RWPE2 (cell line): ENCODE data around the gene STX5.
"Not testable (repeated sequence)": the region's sequence is repeated elsewhere in the genome, so short reads cannot be mapped to it uniquely, and the experiment has no call there.

ENCODE experiments used
- ATAC-seq: fragments of 200-7000 bp; cut with Tn5 transposase; 3 replicates; pipeline ENCODE4 v1.9.1; 2021; ENCODE audit warnings: low read depth
- DNase-seq: peaks from one replicate; pipeline ENCODE4 v3.0.0-alpha.2; 2020; ENCODE audit warnings: low spot score
- H3K27ac ChIP-seq: fragments of 450-650 bp; 2 replicates; pipeline ENCODE4 v1.5.1; 2017; ENCODE audit warnings: mild to moderate bottlenecking; ENCODE audit not compliant: poor library complexity, severe bottlenecking
- H3K27me3 ChIP-seq: fragments of 250-450 bp; sonication (Bioruptor Pico); 2 replicates; pipeline ENCODE4 v1.5.1; 2021; ENCODE audit warnings: mild to moderate bottlenecking, moderate library complexity; ENCODE audit not compliant: insufficient read depth, poor library complexity, severe bottlenecking
- H3K36me3 ChIP-seq: fragments of 250-450 bp; sonication (Bioruptor Pico); 2 replicates; pipeline ENCODE4 v1.5.1; 2020; ENCODE audit warnings: low read depth, mild to moderate bottlenecking, moderate library complexity
- H3K4me1 ChIP-seq: fragments of 250-450 bp; sonication (Bioruptor Pico); 2 replicates; pipeline ENCODE4 v1.5.1; 2021; ENCODE audit warnings: mild to moderate bottlenecking, moderate library complexity; ENCODE audit not compliant: insufficient read depth, poor library complexity, severe bottlenecking
- H3K4me3 ChIP-seq: fragments of 250-450 bp; sonication (Bioruptor Pico); 2 replicates; pipeline ENCODE4 v1.5.1; 2021; ENCODE audit warnings: mild to moderate bottlenecking, moderate library complexity; ENCODE audit not compliant: severe bottlenecking
- H3K9me3 ChIP-seq: fragments of 250-450 bp; sonication (Bioruptor Pico); 2 replicates; pipeline ENCODE4 v1.5.1; 2021; ENCODE audit warnings: mild to moderate bottlenecking, moderate library complexity; ENCODE audit not compliant: severe bottlenecking
- TF ChIP-seq, protein P1 (sequence below): fragments of 450-650 bp; IDR thresholded peaks from one replicate; pipeline ENCODE4 v1.5.1; 2017; ENCODE audit warnings: mild to moderate bottlenecking, moderate library complexity; ENCODE audit not compliant: poor library complexity, severe bottlenecking

Gene STX5

GRCh38 chr11:62876712-62877111 is 44.9 kb upstream of the STX5 start:
- Histone ChIP-seq H3K27me3 (no peaks in the 10 kb centered on the region), H3K4me1 (peaks cover 12% of the 10 kb centered on the region), H3K9me3 (no peaks in the 10 kb centered on the region), H3K4me3 (no peak overlapping the region), H3K36me3 (peaks cover 68% of the 10 kb centered on the region), H3K27ac (no peak overlapping the region)
- DNase-seq, result no peak
- TF ChIP-seq, protein P1, sequence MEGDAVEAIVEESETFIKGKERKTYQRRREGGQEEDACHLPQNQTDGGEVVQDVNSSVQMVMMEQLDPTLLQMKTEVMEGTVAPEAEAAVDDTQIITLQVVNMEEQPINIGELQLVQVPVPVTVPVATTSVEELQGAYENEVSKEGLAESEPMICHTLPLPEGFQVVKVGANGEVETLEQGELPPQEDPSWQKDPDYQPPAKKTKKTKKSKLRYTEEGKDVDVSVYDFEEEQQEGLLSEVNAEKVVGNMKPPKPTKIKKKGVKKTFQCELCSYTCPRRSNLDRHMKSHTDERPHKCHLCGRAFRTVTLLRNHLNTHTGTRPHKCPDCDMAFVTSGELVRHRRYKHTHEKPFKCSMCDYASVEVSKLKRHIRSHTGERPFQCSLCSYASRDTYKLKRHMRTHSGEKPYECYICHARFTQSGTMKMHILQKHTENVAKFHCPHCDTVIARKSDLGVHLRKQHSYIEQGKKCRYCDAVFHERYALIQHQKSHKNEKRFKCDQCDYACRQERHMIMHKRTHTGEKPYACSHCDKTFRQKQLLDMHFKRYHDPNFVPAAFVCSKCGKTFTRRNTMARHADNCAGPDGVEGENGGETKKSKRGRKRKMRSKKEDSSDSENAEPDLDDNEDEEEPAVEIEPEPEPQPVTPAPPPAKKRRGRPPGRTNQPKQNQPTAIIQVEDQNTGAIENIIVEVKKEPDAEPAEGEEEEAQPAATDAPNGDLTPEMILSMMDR, result no peak
- no peak for ATAC-seq

DNA sequence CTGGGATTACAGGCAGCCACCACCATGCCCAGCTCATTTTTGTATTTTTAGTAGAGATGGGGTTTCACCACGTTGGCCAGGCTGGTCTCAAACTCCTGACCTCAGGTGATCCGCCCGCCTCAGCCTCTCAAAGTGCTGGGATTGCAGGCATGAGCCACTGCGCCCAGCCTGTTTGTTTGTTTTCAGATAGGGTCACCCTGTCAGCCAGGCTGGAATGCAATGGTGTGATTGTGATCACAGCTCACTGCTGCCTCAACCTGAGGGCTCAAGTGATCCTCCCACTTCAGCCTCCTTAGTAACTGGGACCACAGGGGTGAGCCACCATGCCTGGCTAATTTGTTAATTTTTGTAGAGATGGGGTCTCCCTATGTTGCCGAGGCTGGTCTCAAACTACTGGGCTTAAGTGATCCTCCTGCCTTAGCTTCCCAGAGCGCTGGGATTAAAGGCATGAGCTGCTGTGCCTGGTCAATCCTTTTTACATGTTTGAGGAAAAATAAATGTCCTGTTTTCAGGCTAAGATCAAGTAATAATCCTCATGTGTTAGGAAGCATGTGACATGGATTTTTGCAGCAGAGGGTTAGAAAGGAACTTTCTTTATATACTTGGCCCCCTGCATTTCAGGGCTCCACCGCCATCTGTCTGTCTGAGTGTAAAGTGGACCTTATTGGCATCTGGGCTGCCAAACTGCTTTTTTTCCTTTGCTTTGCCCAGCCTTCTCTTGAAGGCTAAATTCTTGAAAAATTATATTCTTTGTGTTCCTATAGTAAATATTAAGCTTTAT is 44.0 kb upstream of the STX5 start:
- no peaks in the 10 kb centered on the region for H3K27me3 ChIP-seq
- no peaks in the 10 kb centered on the region for H3K9me3 ChIP-seq
- no peak for ATAC-seq
- no peak overlapping the region for H3K27ac ChIP-seq
- H3K4me1 ChIP-seq, result peaks cover 12% of the 10 kb centered on the region
- TF ChIP-seq, protein P1, result no peak
- no peak overlapping the region for H3K4me3 ChIP-seq
- H3K36me3 ChIP-seq, result peaks cover 70% of the 10 kb centered on the region
- DNase-seq, result no peak

DNA sequence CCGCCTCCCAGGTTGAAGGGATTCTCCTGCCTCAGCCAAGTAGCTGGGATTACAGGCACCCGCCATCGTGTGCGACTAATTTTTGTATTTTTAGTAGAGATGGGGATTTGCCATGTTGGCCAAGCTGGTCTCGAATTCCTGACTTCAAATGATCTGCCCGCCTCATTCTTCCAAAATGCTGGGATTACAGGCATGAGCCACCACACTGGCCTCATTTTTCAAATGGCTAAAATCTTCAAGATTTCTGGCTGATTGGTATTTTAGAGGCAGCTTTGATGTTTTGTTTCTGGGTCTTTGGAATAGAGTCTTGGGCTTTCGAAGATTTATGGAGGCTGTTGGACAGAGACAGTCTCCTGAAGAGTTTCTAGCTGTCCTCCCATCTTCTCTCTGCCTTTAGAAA is 43.0 kb upstream of the STX5 start:
- Histone ChIP-seq H3K4me3 (no peak overlapping the region), H3K9me3 (no peaks in the 10 kb centered on the region), H3K27me3 (no peaks in the 10 kb centered on the region), H3K36me3 (peaks cover 79% of the 10 kb centered on the region), H3K4me1 (peaks cover 10% of the 10 kb centered on the region), H3K27ac (no peak overlapping the region)
- no peak for ATAC-seq
- DNase-seq, result no peak
- TF ChIP-seq, protein P1, result no peak

DNA sequence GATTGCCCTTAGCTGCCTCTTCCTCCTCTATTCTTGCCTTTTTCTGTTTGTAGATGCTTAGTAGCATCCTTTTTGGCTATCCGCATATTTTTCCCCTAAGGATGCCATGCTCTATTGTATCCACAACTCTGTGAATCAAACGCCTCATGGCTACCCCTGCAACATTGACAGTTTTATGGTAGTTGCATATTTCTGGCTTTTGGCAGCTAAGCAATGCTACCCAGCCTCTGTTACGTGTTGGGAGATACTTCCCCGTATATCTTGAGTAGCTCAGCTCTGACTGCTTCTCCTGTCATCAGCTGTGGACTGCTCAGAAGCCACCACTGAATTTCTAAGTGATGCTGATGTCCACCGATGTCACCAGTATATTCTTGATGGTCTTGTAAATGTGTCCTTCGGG is 33.8 kb upstream of the STX5 start:
- H3K36me3 ChIP-seq, result peaks cover 48% of the 10 kb centered on the region
- DNase-seq (no peak), ATAC-seq (no peak)
- TF ChIP-seq, protein P1, result no peak
- H3K4me3 ChIP-seq, result no peak overlapping the region
- H3K4me1 ChIP-seq, result peaks cover 15% of the 10 kb centered on the region
- H3K27me3 ChIP-seq, result no peaks in the 10 kb centered on the region
- no peaks in the 10 kb centered on the region for H3K9me3 ChIP-seq
- no peak overlapping the region for H3K27ac ChIP-seq

DNA sequence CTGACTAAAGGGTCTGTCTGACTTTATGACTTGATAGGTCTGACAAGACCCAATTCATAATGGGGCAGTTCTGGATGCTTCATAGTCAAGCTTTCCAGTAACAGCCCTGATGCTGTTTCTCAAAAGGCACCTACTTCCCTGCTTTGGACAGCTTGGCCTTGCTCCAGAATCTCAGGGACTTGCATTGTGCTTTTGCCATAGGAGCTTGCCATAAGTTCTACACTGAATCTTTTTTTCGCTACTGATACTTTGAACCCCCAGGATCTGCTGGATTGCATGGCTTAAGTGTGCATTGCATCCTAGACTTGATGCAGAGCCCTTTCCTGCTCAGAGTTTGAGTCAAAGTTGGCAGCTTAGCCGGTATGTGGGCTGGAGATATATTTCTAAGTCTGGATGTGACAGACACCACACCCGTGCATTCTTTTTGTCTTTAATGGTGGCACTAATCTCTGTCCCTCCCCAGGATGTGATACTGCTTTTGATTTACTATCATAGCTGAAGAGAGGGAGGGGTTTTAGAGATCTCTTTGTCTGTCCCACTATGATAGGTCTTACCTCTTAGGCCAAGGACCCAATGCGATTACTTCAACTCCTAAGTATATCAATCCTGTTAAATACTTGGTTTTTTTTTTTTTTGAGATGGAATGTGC is 32.0 kb upstream of the STX5 start:
- no peaks in the 10 kb centered on the region for H3K9me3 ChIP-seq
- peaks cover 24% of the 10 kb centered on the region for H3K4me1 ChIP-seq
- H3K27ac ChIP-seq, result no peak overlapping the region
- DNase-seq (no peak), ATAC-seq (no peak)
- TF ChIP-seq, protein P1, result no peak
- no peaks in the 10 kb centered on the region for H3K27me3 ChIP-seq
- H3K36me3 ChIP-seq, result peaks cover 48% of the 10 kb centered on the region
- no peak overlapping the region for H3K4me3 ChIP-seq

- not testable (repeated sequence) for DNase-seq, ATAC-seq, H3K27me3 ChIP-seq, H3K9me3 ChIP-seq, H3K4me3 ChIP-seq
- H3K27ac ChIP-seq, result peak overlapping the region; percentile 84
- H3K36me3 ChIP-seq, result peaks cover 48% of the 10 kb centered on the region
- H3K4me1 ChIP-seq, result peaks cover 40% of the 10 kb centered on the region
Observed at GRCh38 chr11:62861564-62862192, 29.8 kb upstream of the STX5 start.
